22Rv1 (cell line): ENCODE measurements around the gene ANKRD27.
"Not testable (repeated sequence)": the region's sequence is repeated elsewhere in the genome, so short reads cannot be mapped to it uniquely, and the experiment has no call there.

Experiments used
- H3K27ac ChIP-seq: fragments of 450-650 bp; 2 replicates; pipeline ENCODE4 v1.5.1; 2017
- ZFX ChIP-seq: fragments of 450-650 bp; IDR thresholded peaks from 2 replicates; pipeline ENCODE4 v1.6.1; 2017; ENCODE audit warnings: antibody characterized with exemption, borderline replicate concordance
- TF ChIP-seq, protein P1 (sequence below): fragments of 450-650 bp; IDR thresholded peaks from 2 replicates; pipeline ENCODE4 v1.5.1; 2017; ENCODE audit warnings: mild to moderate bottlenecking

Gene ANKRD27

DNA sequence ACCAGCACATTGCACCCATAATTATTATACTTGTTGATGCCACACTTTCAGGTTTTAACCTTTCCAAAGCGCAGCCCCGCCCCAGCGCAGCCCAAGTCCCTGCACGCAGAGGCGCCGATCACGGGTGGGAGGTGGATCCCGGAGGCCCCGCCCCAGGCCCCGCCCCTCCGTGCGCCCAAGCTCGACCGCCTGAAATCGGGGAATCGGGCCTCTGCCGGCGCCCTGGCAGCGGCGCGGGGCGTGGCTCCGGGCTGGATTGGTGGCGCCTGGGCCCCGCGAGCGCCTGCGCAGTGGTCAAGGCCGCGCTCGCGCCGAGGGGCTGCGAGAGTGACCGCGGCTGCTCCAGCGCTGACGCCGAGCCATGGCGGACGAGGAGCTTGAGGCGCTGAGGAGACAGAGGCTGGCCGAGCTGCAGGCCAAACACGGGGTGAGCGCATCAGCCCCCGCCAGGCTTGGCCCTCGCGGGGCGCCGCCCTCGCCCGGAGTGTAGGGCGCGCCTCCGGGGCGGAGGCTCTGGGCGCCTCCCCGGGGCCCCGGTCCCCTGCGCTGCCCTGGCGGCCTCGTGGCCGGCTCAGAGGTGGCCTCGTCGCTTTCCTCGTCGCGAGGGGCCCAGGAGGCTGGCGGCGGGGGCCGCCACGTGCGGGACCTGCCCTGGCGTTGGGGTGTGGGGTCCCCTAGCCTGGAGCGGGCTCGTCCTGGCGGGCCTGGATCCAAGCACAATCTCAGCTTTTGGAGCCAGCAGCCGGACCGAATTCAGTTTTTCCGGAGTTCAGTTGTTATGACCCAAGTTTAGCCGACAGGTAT lies 93.9 kb downstream of the ANKRD27 start, which contains the start of gene PDCD5:
Gene PDCD5, plus strand, starts transcription at position 290 of the 804 bp plus-strand sequence. Its CDS starts 72 bp downstream, at position 362.
- TF ChIP-seq, protein P1, sequence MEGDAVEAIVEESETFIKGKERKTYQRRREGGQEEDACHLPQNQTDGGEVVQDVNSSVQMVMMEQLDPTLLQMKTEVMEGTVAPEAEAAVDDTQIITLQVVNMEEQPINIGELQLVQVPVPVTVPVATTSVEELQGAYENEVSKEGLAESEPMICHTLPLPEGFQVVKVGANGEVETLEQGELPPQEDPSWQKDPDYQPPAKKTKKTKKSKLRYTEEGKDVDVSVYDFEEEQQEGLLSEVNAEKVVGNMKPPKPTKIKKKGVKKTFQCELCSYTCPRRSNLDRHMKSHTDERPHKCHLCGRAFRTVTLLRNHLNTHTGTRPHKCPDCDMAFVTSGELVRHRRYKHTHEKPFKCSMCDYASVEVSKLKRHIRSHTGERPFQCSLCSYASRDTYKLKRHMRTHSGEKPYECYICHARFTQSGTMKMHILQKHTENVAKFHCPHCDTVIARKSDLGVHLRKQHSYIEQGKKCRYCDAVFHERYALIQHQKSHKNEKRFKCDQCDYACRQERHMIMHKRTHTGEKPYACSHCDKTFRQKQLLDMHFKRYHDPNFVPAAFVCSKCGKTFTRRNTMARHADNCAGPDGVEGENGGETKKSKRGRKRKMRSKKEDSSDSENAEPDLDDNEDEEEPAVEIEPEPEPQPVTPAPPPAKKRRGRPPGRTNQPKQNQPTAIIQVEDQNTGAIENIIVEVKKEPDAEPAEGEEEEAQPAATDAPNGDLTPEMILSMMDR = no peak
- TF ChIP-seq ZFX = no peak
- H3K27ac ChIP-seq = peak within 1 kb of the TSS; percentile 66

DNA sequence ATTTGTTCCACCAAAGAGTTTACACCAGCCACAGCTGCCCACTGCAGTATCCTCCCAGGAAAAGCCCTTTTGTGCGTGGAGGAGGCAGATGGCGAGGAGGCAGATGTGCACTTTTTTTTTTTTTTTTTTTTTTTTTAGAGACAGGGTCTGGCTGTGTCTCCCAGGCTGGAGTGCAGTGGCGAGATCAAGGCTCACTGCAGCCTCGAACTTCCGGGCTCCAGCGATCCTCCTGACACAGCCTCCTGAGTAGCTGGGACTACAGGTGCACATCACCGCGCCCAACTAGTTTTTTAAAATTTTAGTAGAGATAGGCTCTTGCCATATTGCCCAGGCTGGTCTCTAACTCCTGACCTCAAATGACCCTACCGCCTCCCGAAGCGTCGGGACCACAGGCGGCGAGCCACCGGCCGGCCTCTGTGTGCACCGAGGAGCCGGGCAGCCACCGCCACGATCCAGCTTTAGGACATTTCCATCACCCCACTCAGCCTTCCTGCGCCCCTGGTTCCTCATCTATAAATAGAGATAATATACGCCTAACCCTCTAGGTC lies 94.6 kb downstream of the ANKRD27 start:
- TF ChIP-seq, protein P1 = no peak
- no peak for TF ChIP-seq ZFX
- peak overlapping the region; percentile 66 for H3K27ac ChIP-seq

DNA sequence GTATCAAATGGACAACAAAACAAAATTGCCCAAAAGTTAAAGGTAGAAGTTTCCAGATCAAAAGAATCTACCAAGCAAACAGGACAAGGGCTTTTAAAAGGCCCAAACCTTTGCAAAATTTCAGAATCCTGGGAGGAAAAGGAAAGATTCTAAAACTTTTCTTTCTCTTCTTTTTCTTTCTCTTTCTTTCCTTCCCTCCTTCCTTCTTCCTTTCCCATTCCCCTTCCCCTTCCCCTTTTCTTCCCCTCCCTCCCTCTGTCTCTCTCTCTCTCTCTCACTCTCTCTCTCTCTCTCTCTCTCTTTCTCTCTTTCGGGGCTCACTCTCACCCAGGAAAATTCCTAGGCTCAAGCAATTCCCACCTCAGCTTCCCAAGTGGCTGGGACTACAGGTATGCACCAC lies 98.2 kb downstream of the ANKRD27 start:
- H3K27ac ChIP-seq = no peak overlapping the region

DNA sequence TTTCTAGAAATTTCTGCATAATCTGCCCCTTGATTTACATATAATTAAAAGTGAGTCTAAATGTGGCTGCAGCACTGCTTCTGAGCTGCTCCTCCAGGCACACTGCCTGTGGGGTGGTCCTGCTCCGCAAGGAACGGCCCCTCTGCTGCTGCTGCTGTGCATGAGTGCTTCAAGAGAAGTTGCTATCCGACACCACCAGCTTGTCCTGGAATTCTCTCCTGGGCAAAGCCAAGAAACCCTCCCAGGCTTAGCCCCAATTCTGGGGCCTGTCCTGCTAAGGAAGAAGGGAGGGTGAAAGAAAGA lies 101.5 kb downstream of the ANKRD27 start:
- TF ChIP-seq ZFX = no peak
- TF ChIP-seq, protein P1 = no peak
- no peak overlapping the region for H3K27ac ChIP-seq

More for the DNA sequence above, 98.2 kb downstream of the ANKRD27 start:
- TF ChIP-seq, protein P1 = no peak
- no peak for TF ChIP-seq ZFX

DNA sequence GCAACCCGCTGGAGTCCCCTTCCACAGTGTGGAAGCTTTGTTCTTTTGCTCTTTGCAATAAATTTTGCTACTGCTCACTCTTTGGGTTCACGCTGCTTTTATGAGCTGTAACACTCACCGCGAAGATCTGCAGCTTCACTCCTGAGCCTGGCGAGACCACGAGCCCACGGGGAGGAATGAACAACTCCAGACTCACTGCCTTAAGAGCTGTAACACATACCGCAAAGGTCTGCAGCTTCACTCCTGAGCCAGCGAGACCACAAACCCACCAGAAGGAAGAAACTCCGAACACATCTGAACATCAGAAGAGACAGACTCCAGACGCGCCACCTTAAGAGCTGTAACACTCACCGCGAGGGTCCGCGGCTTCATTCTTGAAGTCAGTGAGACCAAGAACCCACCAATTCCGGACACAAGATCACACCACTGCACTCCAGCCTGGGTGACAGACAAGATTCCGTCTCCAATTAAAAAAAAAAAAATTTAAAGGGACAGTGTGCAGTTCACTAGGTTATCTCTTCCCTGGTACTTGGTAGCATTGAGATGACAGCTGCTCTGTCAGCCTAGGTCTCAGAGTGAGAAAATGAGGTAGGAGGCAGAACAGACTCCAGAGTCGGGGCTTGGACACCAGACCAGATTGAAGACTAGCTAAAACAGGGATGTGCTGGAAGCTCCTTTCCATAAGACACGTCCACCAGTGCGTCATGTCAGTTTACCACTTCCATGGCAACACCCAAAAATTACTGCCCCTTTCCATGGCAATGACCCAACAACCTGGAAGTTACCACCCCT lies 102.1 kb downstream of the ANKRD27 start:
- H3K27ac ChIP-seq = not testable (repeated sequence)

DNA sequence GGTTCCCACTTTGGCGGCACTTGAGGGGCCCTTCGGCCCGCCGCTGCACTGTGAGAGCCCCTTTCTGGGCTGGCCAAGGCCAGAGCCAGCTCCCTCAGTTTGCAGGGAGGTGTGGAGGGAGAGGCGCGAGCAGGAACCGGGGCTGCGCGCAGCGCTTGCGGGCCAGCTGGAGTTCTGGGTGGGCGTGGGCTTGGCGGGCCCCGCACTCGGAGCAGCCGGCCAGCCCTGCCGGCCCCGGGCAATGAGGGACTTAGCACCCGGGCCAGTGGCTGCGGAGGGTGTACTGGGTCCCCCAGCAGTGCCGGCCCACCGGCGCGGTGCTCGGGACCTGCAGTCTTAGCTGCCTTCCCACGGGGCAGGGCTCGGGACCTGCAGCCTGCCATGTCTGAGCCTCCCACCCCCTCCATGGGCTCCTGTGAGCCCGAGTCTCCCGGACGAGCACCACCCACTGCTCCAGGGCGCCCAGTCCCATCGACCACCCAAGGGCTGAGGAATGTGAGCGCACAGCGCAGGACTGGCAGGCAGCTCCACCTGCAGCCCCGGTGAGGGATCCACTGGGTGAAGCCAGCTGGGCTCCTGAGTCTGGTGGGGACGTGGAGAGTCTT lies 103.4 kb downstream of the ANKRD27 start:
- H3K27ac ChIP-seq = not testable (repeated sequence)

DNA sequence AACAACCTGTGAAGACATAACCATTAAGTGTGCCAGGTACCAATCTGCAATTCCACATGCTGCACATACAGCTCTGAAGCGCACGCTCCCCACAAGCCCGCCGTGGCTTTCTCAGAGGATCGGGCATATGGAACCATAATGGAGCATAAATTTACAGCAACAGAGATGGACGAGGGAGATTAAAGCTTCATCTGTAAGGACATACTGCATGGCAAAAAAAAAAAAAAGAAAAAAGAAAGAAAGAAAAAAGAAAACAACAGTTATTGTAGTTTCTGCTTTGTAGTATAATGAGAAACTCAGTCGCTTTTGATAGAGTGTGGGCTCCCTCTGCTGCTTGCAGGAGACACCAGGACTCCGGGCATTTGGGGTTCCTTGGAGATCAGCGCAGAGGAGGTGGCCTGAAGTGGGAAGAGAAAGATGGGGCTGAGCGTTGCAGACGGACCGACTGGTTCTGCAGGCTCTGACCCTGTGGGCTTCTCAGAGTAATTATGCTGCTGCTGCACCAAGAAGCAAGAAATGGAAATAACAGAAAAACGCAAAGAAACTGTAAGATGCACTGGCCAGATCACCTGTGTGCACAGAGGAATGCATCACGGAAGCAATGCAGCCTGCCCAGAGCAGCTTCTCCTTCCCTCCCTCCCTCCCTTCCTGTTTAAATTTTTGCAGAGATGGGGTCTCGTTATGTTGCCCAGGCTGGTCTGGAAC lies 104.7 kb downstream of the ANKRD27 start:
- TF ChIP-seq, protein P1 = peak; percentile 79
- TF ChIP-seq ZFX = no peak
- no peak overlapping the region for H3K27ac ChIP-seq
